ENCODE results near the gene PRSS57.

The PRSS57 gene

DNA sequence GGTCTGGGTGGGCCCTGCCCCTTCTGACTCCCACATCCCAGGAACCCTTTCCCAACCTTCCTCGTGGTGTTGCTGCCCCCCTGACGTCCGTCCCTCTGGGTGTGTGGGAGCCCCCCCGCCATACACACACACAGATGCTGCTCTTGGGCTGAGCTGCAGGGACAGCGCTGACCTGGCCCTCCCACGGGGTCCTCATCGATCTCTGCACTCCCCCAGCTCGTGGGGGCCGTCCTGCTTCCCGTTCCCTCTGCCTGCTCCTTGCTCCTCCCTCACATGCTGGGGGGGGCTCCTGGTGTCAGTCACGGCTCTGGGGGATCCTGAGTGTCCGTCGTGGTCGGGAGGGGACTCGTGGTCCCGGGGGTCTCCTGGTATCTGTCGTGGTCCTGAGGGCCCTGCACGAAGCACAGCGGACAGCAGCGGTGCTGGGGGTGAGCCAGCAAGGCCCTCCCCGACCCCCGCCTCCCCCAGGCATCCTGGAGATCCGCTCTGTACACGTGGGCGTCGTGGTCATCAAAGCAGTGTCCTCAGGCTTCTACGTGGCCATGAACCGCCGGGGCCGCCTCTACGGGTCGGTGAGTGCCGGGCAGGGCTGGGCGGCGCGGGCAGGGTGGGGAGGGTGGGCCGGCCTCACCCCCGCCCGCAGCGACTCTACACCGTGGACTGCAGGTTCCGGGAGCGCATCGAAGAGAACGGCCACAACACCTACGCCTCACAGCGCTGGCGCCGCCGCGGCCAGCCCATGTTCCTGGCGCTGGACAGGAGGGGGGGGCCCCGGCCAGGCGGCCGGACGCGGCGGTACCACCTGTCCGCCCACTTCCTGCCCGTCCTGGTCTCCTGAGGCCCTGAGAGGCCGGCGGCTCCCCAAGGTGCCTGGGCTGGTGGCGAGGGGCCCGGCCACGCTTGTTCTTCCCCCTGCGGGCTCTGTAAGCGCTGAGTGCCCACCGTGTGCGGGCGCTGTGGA, 52.2 kb downstream of the PRSS57 start:
- TF ChIP-seq, protein P1, sequence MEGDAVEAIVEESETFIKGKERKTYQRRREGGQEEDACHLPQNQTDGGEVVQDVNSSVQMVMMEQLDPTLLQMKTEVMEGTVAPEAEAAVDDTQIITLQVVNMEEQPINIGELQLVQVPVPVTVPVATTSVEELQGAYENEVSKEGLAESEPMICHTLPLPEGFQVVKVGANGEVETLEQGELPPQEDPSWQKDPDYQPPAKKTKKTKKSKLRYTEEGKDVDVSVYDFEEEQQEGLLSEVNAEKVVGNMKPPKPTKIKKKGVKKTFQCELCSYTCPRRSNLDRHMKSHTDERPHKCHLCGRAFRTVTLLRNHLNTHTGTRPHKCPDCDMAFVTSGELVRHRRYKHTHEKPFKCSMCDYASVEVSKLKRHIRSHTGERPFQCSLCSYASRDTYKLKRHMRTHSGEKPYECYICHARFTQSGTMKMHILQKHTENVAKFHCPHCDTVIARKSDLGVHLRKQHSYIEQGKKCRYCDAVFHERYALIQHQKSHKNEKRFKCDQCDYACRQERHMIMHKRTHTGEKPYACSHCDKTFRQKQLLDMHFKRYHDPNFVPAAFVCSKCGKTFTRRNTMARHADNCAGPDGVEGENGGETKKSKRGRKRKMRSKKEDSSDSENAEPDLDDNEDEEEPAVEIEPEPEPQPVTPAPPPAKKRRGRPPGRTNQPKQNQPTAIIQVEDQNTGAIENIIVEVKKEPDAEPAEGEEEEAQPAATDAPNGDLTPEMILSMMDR (IDR thresholded peaks at IDR 0.05) = no peak

DNA sequence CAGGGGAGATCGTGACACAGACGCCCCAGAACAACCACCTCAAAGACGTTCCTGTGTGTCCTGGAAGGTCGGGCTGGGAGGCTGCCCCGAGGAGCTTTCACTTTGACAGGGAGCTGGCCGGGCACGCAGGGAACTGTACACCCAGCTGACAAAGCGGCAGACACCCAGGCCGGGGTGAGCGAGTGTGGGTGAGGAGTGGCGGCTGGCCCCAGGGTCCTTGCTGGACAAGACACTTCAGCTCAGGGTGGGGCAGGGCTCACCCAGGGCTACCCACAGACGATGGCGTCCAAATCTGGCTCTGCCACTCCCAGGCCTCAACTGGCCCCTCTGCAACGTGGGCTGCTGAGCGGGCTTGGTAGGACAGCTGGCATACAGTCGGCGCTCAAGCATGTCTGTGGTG, 53.5 kb downstream of the PRSS57 start:
- TF ChIP-seq, protein P1 (IDR thresholded peaks at IDR 0.05) = no peak

DNA sequence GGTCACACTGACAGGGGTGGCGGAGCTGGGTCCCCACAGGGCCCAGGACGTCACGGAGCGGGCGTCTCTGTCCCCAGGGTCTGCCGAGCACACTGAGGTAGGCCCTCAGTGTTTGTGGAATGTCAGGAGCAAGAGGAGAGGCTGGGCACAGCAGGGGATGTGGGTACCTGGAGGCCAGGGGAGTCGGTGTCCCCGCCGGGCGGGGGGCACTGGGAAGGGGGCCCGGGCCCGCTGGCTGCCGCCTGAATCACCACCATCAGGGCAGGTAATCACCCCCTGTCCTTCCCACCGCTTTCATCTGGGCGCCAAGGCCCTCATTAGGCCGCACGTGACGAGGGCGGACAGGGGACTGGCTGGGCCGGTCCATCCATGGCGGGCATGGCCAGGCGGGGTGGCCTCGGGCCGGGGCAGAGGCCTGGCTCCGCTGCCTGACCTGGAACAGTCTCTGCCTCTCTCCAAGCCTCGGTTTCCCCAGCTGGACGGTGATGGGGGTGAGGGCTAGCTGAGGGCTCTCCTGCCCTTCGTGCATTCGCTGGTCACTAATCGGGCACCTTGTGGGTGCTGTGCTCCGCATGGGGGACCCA, 54.6 kb downstream of the PRSS57 start:
- TF ChIP-seq, protein P1 (IDR thresholded peaks at IDR 0.05) = no peak

DNA sequence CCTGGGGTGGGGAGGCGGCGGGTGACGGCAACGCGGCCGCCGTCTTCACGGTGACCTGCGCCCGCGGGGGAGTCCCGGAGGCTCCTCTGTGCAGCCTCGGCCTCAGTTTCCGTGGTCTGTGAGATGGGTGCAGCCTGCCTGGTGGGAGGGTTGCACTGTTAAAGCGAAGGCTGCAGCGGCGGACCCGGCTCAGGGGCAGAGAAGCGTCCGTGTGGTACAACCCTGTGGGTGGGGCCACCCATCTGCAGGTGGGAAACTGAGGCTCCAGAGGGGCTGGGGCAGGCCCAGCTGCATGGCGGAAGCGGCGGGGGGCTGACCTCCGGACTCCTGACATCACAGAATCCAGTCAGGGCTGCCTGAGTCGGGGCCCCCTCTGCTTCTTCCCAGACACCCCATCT, 55.1 kb downstream of the PRSS57 start:
- TF ChIP-seq, protein P1 (IDR thresholded peaks at IDR 0.05) = no peak

DNA sequence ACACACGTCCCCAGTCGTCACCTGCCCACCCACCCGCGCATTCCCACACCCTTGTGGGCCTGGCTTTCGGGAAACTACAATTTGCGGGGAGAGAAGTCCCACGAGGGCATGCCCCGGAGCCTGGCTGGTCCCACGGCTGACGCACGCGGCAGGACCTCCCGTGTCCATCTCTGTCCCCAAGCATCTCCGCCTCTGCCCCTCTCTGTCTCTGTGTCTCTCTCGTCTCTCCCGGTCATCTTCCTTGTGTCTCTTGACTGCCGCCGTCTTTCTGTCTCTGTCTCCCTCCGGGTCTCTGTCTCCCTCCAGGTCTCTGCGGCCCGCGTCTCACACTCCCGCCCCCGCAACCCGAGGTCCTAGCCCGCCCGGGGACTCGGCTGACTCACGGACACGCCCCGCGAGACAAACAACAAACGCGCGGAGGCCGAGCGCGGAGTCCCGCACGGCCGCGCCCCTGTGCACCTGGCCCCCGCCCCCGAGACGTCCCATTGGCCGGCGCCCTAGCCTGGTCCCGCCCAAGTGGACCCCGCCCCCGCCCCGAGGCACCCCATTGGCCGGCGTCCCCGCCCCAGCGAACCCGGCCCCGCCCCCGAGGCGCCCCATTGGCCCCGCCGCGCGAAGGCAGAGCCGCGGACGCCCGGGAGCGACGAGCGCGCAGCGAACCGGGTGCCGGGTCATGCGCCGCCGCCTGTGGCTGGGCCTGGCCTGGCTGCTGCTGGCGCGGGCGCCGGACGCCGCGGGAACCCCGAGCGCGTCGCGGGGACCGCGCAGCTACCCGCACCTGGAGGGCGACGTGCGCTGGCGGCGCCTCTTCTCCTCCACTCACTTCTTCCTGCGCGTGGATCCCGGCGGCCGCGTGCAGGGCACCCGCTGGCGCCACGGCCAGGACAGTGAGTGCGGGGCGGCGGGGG, 55.7 kb downstream of the PRSS57 start, which contains the start of gene FGF22:
Gene FGF22 (plus strand): TSS at position 627 of the 908 bp plus-strand sequence. CDS start 47 bp downstream, at position 674.
- TF ChIP-seq, protein P1 (IDR thresholded peaks at IDR 0.05) = no peak

DNA sequence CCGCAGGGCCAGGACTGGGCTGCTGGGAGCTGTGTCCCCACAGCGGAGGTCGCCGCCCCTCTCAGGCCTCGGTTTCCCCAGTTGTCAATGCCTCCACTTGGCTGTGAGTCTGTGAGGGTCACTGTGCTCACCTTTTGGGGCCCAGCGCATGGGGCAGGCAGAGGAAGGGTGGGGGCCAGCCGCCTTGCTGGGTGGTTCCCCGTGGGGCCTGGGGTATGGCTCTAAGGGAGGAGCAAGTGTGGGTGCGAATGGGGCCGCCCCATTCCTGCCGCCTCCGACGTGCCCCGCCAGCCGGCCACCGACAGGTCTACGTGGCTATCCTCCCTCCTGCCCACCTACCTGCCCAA, 56.4 kb downstream of the PRSS57 start:
- TF ChIP-seq, protein P1 (IDR thresholded peaks at IDR 0.05) = no peak
